GM12878 (cell line): ENCODE results near the gene PLCB4. TPM values are rescaled to one million over a fixed set of nuclear protein-coding genes. Genes with fewer than 3 reads are reported as not detected.

Experiments
- ATAC-seq: fragments of 200-7000 bp; cut with Tn5 transposase; 3 replicates; pipeline ENCODE4 v1.9.1; 2020; ENCODE audit warnings: mild to moderate bottlenecking, moderate library complexity
- BruUV-seq: library from RNA; stranded (reverse); fragments of 400-500 nt; replicated peaks from 2 replicates; lab custom pipeline; 2021; lab: Mats Ljungman, UMichigan
- CTCF ChIA-PET: fragments of 300-600 bp; sonication (Branson Sonifier 250); formaldehyde crosslinking; extraction: SDS; loops from one replicate; lab custom pipeline; 2021; ENCODE audit warnings: inconsistent platforms; lab: Yijun Ruan, JAX
- POLR2A ChIA-PET: fragments of 350-600 bp; formaldehyde crosslinking; extraction: SDS; loops from one replicate; lab custom pipeline; 2021; ENCODE audit warnings: inconsistent platforms; lab: Charles Lee
- RAD21 ChIA-PET: fragments of 300-600 bp; sonication (Branson Sonifier 250); formaldehyde crosslinking; loops from one replicate; lab custom pipeline; 2023; ENCODE audit warnings: antibody characterized with exemption; ENCODE audit not compliant: unreplicated experiment; lab: Charles Lee
- SMC1A ChIA-PET: fragments of 300-600 bp; sonication (Branson Sonifier 250); formaldehyde crosslinking; loops from one replicate; lab custom pipeline; 2023; ENCODE audit not compliant: unreplicated experiment, uncharacterized antibody; lab: Charles Lee
- DNase-seq: peaks from one replicate; pipeline ENCODE4 v3.0.0-alpha.2; 2011; ENCODE audit warnings: low read depth, low spot score
- FAIRE-seq: peaks from 3 replicates; lab custom pipeline; 2011; peaks lifted over from hg19 to GRCh38; lab: Jason Lieb, UNC
- H2AFZ ChIP-seq: 2 replicates; pipeline ENCODE4 v1.6.0; 2011; ENCODE audit warnings: low read depth, low read length, control low read depth; ENCODE audit not compliant: control insufficient read depth
- H3K27ac ChIP-seq: 2 replicates; pipeline ENCODE4 v1.5.1; 2011; ENCODE audit warnings: control low read depth; ENCODE audit not compliant: control insufficient read depth, insufficient read depth
- H3K27me3 ChIP-seq, 2 experiments: replicated peaks in 1 of 2; 2 replicates each; pipeline versions ENCODE4 v1.6.0 to v1.6.1; 2011; ENCODE audit warnings: low read length in 1 of 2; ENCODE audit not compliant: control insufficient read depth in 2 of 2, insufficient read depth in 2 of 2
- H3K36me3 ChIP-seq, 2 experiments: 2 replicates each; pipeline ENCODE4 v1.5.1; 2011; ENCODE audit warnings: low read length in 1 of 2; ENCODE audit not compliant: control insufficient read depth in 2 of 2, insufficient read depth in 2 of 2
- H3K4me1 ChIP-seq: 2 replicates; pipeline ENCODE4 v1.6.1; 2011; ENCODE audit warnings: mild to moderate bottlenecking, low read length, moderate library complexity, mixed read lengths; ENCODE audit not compliant: control insufficient read depth, insufficient read depth
- H3K4me2 ChIP-seq: 2 replicates; pipeline ENCODE4 v1.6.0; 2011; ENCODE audit warnings: control low read depth; ENCODE audit not compliant: control insufficient read depth, insufficient read depth
- H3K4me3 ChIP-seq: fragments of 200-600 bp; sonication (generic); 2 replicates; pipeline ENCODE4 v1.5.1; 2016
- H3K79me2 ChIP-seq: 2 replicates; pipeline ENCODE4 v1.6.0; 2011; ENCODE audit warnings: low read length; ENCODE audit not compliant: control insufficient read depth, insufficient read depth
- H3K9ac ChIP-seq: 2 replicates; pipeline ENCODE4 v1.8.0; 2011; ENCODE audit warnings: low read length, control low read depth, mixed read lengths; ENCODE audit not compliant: control insufficient read depth, insufficient read depth
- H3K9me3 ChIP-seq: replicated peaks from 3 replicates; pipeline ENCODE4 v1.5.1; 2011; ENCODE audit warnings: mild to moderate bottlenecking, low read length; ENCODE audit not compliant: control insufficient read depth, insufficient read depth
- H4K20me1 ChIP-seq: 2 replicates; pipeline ENCODE4 v1.6.0; 2011; ENCODE audit not compliant: control insufficient read depth, insufficient read depth
- FOXK2 ChIP-seq: fragments of 450-650 bp; IDR thresholded peaks from 2 replicates; pipeline ENCODE4 v1.6.1; 2017; ENCODE audit warnings: mild to moderate bottlenecking, moderate library complexity
- KDM1A ChIP-seq: fragments of 200-600 bp; sonication (generic); IDR thresholded peaks from 2 replicates; pipeline ENCODE4 v1.6.1; 2016; ENCODE audit warnings: borderline replicate concordance
- KLF5 ChIP-seq: fragments of 450-650 bp; IDR thresholded peaks from 2 replicates; pipeline ENCODE4 v1.6.1; 2014; ENCODE audit warnings: mild to moderate bottlenecking; ENCODE audit not compliant: partially characterized antibody
- MEF2A ChIP-seq: IDR thresholded peaks from 2 replicates; pipeline ENCODE4 v1.6.1; 2011; ENCODE audit warnings: low read depth, mild to moderate bottlenecking, low read length, moderate library complexity; ENCODE audit not compliant: insufficient read depth
- SRF ChIP-seq, 2 experiments: IDR thresholded peaks; 2 replicates each; pipeline ENCODE4 v1.6.1; 2011; ENCODE audit warnings: low read depth in 2 of 2, low read length in 2 of 2, mild to moderate bottlenecking in 1 of 2, moderate library complexity in 1 of 2
- WGBS: methylation state at CpG from one replicate; pipeline ENCODE4 v1.1.6; 2016; ENCODE audit warnings: low lambda C conversion rate; ENCODE audit not compliant: insufficient replicate concordance, insufficient coverage; ENCODE audit errors: missing lambda C conversion rate; 5-methylcytosine and 5-hydroxymethylcytosine counted together
- in situ Hi-C: fragments of 300-500 bp; cut with MboI; formaldehyde crosslinking; loops from 9 replicates; pipeline ENCODE4 v1.14.3; 2018; ENCODE audit warnings: mixed read lengths
- intact Hi-C: fragments of 100-400 bp; cut with micrococcal nuclease; formaldehyde crosslinking; loops from one replicate; pipeline ENCODE4 v1.14.2; 2022; ENCODE audit not compliant: unreplicated experiment
- polyA plus RNA-seq, 11 experiments: library from polyadenylated mRNA; depleted of rRNA in 4 of 11; unstranded in 6 of 11; stranded (reverse) in 5 of 11; fragments of >200 nt; fragmentation: Nextera tagmentation in 4 of 11; fragmentation: Illumina TruSeq in 1 of 11; extraction: Ambion mirVana in 4 of 11; extraction: Trizol in 1 of 11; gene quantifications; 1 replicate in 1 of 11; 2 replicates in 10 of 11; pipeline versions ENCODE4 v1.2.1 to v1.2.3, GENCODE V29; 2011 to 2016; ENCODE audit warnings: inconsistent platforms in 2 of 11, missing spikeins in 2 of 11, low read depth in 1 of 11
- total RNA-seq, 4 experiments: library from RNA; depleted of rRNA in 3 of 4; stranded (reverse); fragments of >200 nt in 3 of 4; fragmentation: Illumina TruSeq in 1 of 4; extraction: Trizol in 1 of 4; gene quantifications; 2 replicates each; pipeline versions ENCODE4 v1.2.1 to v1.2.3, GENCODE V29; 2013 to 2021
- TF ChIP-seq, protein P1 (sequence below): fragments of 450-650 bp; IDR thresholded peaks from 2 replicates; pipeline ENCODE4 v1.6.1; 2017; ENCODE audit warnings: mild to moderate bottlenecking, moderate library complexity

Gene PLCB4
- total and polyA plus RNA-seq, 10 of the 15 experiments (the other 5 are each of a cell fraction or from before 2014, with no cell fraction given): not detected

DNA sequence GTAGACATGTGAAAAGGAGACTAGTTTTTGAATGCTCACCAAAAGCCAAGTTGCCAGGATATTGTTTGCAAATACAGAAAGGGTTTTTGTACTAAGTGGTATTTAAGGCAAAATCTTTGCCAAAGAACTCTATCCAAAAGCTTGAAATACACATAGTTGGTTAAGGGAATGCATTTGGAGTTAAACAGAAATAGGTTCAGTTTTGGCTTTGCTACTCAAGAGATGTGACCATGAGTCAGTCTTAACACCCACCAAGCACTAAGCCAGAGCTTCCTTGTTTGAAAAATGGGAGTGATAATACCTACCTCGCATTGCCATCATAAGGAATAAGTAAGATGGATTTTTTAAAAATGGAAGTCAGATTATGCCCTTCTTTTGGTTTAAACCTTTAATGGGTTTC, 253.8 kb downstream of the PLCB4 start:
- ATAC-seq: no peak
- no peaks in the 10 kb centered on the region for H3K79me2 ChIP-seq

More for the DNA sequence above, 253.8 kb downstream of the PLCB4 start:
- in situ Hi-C loops: no loop called here
- 32% methylated on average over 1 of the region's 1 CpG for WGBS
- Histone ChIP-seq H2AFZ (no peak overlapping the region), H3K4me2 (no peak overlapping the region), H3K36me3 (no peaks in the 10 kb centered on the region)
- DNase-seq: no peak
- CTCF ChIA-PET: no interaction called here
- no TSS peak for BruUV-seq
- TF ChIP-seq SRF (IDR thresholded peaks at IDR 0.05; ENCODE audit: low read depth in 2 of 2, low read length in 2 of 2) (no peak), FOXK2 (no peak), KLF5 (no peak), MEF2A (no peak), KDM1A (no peak)
- TF ChIP-seq, protein P1, sequence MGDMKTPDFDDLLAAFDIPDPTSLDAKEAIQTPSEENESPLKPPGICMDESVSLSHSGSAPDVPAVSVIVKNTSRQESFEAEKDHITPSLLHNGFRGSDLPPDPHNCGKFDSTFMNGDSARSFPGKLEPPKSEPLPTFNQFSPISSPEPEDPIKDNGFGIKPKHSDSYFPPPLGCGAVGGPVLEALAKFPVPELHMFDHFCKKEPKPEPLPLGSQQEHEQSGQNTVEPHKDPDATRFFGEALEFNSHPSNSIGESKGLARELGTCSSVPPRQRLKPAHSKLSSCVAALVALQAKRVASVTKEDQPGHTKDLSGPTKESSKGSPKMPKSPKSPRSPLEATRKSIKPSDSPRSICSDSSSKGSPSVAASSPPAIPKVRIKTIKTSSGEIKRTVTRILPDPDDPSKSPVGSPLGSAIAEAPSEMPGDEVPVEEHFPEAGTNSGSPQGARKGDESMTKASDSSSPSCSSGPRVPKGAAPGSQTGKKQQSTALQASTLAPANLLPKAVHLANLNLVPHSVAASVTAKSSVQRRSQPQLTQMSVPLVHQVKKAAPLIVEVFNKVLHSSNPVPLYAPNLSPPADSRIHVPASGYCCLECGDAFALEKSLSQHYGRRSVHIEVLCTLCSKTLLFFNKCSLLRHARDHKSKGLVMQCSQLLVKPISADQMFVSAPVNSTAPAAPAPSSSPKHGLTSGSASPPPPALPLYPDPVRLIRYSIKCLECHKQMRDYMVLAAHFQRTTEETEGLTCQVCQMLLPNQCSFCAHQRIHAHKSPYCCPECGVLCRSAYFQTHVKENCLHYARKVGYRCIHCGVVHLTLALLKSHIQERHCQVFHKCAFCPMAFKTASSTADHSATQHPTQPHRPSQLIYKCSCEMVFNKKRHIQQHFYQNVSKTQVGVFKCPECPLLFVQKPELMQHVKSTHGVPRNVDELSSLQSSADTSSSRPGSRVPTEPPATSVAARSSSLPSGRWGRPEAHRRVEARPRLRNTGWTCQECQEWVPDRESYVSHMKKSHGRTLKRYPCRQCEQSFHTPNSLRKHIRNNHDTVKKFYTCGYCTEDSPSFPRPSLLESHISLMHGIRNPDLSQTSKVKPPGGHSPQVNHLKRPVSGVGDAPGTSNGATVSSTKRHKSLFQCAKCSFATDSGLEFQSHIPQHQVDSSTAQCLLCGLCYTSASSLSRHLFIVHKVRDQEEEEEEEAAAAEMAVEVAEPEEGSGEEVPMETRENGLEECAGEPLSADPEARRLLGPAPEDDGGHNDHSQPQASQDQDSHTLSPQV: no peak
- TF ChIP-seq, all 136 proteins: peak for 0
- no peak overlapping the region for H3K4me3 ChIP-seq
- no peaks in the 10 kb centered on the region for H3K9me3 ChIP-seq
- POLR2A ChIA-PET: no interaction called here
- SMC1A ChIA-PET: interaction anchor here (0.6 kb wide), 1 partner anchor 135 kb away, joined by 3 read pairs; no protein-coding TSS in a partner anchor
- H3K27me3 ChIP-seq: peaks cover 0 to 3% of the 10 kb centered on the region in 2 experiments; a peak in 1 of 4 replicates
- no peak overlapping the region for H3K9ac ChIP-seq
- RAD21 ChIA-PET: no interaction called here
- no peaks in the 10 kb centered on the region for H3K4me1 ChIP-seq
- no peak overlapping the region for H3K27ac ChIP-seq
- FAIRE-seq: no peak
- H4K20me1 ChIP-seq: no peaks in the 10 kb centered on the region
- intact Hi-C loops: no loop called here
